Measurements from ENCODE around the gene SPATA16.
"Not testable (repeated sequence)": the region's sequence is repeated elsewhere in the genome, so short reads cannot be mapped to it uniquely, and the experiment has no call there.

Gene SPATA16

GRCh38 chr3:173140986-173141385 lies at the start of gene SPATA16:
SPATA16 (minus strand) TSS chr3:173141235; CDS start chr3:173117731, 23,504 bp downstream.
- no peak for DNase-seq (ENCODE audit: low read depth in 1 of 2, low spot score in 1 of 2)

DNA sequence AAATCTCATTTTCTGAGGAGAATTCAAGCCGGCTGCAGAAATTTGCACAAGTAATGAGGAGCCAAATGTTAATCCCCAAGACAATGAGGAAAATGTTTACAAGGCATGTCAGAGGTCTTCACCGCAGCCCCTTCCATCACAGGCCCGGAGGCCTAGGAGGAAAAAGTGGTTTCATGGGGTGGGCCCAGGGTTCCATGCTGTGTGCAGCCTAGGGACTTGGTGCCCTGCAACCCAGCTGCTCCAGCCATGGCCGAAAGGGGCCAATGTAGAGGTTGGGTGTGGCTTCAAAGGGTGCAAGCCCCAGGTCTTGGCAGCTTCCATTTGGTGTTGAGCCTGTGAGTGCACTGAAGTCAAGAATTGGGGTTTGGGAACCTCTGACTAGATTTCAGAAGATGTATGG lies 42.0 kb upstream of the SPATA16 start:
- not testable (repeated sequence) for DNase-seq (ENCODE audit: low read depth in 1 of 2, low spot score in 1 of 2)

DNA sequence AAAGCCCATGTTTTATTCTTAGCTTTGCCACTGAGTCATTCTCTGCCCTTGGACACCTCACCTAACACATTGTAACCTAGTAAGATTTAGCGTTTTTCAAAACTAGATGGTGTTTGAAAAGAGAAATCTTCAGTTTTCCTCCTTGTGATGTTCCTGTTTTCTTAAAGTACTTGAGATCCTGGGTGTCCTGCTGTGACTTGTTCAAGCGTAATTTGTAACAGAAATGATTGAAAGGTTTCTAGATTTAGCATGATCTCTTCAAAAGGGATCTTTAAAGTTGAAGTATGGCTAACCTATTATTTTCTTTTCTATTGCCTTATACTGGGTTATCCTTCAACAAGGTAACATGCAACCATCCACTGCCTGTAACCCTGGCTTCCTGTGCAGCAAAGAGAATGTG lies 32.6 kb upstream of the SPATA16 start:
- DNase-seq (ENCODE audit: low read depth in 1 of 2, low spot score in 1 of 2) = no peak

DNA sequence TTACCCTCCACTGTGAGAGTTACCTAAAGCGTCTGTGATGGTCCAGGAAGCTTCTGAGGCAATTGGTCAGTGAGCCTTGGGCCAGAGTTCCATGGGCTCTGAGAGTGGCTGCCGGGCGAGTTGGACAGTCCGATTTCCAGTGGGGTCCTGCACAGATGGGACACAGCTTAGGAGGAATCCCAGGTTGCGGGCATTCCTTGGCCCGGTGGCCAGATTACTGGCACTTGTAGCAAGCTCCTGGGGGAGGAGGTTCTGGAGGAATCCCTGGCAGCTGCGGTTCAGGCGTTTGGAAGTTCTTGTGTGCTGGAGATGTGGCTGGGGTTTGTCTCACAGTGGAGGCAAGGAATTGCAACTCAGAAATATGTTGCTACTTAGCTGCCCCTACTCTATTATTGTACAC lies 18.1 kb upstream of the SPATA16 start:
- not testable (repeated sequence) for DNase-seq (ENCODE audit: low read depth in 1 of 2, low spot score in 1 of 2)

DNA sequence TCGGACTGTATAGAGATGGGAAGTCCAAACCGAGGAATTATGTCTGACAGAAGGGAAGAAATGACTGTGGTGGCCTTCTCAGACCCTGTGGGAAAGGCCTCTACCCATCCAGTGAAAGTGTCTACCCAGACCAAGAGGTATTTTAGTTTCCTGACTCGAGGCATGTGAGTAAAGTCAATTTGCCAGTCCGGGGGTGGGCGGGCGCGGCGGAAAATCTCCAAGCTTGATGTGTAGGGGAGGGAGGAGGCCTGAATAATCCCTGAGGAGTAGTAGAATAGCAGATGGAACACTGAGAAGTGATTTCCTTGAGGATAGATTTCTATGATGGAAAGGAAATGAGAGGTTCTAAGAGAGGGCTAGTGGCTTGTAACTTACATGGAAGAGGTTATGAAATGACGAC lies 15.5 kb upstream of the SPATA16 start:
- DNase-seq (ENCODE audit: low read depth in 1 of 2, low spot score in 1 of 2) = not testable (repeated sequence)

GRCh38 chr3:173153631-173154030 lies 12.6 kb upstream of the SPATA16 start:
- DNase-seq (ENCODE audit: low read depth in 1 of 2, low spot score in 1 of 2) = no peak

DNA sequence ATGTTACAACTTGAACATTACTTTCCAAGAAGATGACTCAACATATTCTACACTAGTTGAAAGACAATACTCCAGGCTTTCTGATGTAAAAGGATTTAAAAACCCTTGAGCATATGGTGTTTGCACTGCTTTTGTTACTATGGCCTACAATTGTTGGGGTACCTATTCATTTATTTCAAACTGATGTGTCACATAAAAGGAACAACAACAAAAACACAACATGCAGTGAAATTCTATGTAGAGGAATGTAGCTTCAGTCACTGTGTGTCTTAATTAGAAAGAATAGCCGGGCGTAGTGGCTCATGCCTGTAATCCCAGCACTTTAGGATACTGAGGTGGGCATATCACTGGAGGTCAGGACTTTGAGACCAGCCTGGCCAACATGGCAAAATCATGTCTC lies 1.6 kb downstream of the SPATA16 start:
- DNase-seq (ENCODE audit: low read depth in 1 of 2, low spot score in 1 of 2) = no peak

GRCh38 chr3:173138026-173138425 lies 3.0 kb downstream of the SPATA16 start:
- DNase-seq (ENCODE audit: low read depth in 1 of 2, low spot score in 1 of 2) = no peak

DNA sequence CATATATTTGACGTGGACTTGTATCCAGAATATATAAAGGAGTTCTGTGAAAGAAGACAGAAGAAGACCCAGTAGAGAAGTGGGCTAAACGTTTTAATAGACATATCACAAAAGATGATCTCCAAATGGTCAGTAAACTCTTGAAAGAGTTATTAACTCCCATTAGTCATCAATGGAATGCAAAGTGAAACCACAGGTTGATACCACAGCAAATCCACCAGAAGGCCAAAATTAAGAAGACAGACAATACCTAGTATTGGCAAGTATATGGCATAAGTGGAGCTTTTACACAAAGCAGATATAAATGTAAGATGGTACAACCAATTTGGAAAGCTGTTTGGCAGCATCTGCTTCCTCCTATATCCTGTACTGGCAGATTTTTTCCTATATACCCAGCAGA lies 6.0 kb downstream of the SPATA16 start:
- DNase-seq (ENCODE audit: low read depth in 1 of 2, low spot score in 1 of 2) = no peak

DNA sequence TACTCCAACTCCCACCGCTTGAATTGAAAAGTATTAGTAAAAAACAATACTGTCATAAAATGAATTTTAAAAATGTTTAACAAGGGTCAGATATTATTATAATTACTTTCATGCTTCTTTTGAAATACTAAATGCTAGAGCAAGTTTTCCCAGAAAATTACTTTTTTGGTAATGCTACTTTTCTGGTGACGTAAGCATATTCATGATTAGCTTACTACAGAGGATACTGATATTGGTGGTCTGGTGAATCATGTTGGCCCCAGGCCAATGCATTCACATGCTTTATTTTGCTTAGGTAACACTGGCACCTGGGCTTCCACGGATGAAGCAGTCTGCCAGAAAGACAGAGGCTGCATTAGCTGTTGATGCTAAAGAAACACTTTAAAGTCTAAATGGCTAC lies 12.4 kb downstream of the SPATA16 start:
- DNase-seq (ENCODE audit: low read depth in 1 of 2, low spot score in 1 of 2) = no peak

DNA sequence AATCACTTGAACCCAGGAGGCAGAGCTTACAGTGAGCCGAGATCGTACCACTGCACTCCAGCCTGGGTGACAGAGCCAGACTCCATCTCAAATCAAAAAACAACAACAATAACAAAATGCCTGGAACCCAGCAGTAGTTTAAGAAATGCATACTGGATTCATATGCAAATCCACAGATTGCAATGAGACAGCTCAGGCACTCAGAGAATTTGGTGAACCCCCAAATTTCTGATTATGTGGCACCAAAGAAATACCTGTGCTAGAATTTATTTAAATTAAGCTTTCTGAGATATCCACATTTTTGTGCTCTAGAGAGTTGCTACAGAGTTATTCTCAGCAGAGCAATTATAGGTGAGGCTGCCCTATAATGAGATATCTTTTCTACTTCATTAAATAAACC lies 29.7 kb downstream of the SPATA16 start:
- DNase-seq (ENCODE audit: low read depth in 1 of 2, low spot score in 1 of 2) = no peak

- no peak for DNase-seq (ENCODE audit: low read depth in 1 of 2, low spot score in 1 of 2)
Measured at GRCh38 chr3:173109143-173109542, 31.9 kb downstream of the SPATA16 start.

DNA sequence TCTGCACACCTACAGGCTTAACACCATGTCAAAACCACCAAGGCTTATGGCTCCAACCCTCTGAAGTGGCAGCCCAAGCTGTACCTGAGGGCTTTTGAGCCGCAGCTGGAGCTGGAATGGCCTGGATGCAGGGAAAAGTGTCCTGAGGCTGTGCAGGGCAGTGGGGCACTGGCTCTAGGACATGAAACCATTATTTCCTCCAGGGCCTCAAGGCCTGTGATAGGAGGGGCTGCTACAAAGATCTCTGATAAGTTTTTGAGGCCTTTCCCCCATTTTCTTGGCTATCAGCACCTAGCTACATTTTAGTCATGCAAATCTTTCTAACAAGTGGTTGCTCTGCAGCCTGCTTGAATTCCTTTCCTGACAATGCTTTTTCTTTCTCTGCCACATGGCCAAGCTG lies 37.6 kb downstream of the SPATA16 start:
- no peak for DNase-seq (ENCODE audit: low read depth in 1 of 2, low spot score in 1 of 2)

DNA sequence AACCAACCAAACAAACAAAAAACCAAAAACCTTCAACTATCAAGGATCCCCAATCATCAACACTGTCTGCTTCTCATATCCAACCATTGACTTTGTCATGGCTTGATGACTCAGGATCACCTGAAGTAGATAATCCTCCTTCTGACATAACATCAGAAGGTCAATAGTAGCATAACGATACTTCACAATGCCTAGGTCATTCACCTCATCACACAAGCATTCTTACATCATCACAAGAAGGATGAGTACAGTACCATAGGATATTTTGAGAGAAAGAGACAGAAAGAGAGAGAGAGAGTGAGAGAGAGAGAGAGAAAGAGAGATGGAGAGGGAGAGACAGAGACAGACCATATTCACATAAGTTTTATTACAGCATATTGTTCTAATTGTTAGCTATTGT lies 42.1 kb downstream of the SPATA16 start:
- DNase-seq (ENCODE audit: low read depth in 1 of 2, low spot score in 1 of 2) = no peak

DNA sequence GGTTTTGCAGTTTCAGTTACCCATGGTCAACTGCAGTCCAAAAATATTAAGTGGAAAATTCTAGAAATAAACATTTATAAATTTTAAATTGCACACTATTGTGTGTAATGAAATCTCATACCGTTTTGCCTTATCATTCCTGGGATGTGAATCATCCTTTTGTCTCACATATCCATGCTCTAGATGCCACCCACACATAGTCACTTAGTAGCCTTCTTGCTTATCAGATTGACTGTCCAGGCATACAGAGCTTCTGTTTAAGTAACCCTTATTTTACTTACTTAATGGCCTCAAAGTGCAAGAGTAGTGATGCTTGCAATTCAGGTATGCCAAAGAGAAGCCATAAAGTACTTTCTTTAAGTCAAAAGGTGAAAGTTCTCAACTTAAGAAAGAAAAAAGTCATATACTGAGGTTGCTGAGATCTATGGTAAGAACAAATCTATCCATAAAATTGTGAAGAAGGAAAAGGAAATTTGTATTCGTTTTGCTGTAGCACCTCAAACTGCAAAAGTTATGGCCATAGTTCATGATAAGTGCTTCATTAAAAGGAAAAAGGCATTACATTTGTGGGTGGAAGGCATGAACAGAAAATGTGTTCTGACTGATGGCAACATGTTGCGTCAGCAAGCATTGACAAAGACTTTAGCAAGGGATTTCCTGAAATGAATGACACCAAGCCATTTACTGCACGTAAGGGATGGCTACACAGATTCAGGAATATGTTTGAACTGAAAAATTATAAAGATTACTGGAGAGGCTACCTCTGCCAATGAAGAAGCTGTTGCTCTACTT lies 43.8 kb downstream of the SPATA16 start:
- DNase-seq (ENCODE audit: low read depth in 1 of 2, low spot score in 1 of 2) = no peak

- no peak for DNase-seq (ENCODE audit: low read depth in 1 of 2, low spot score in 1 of 2)
Measured at GRCh38 chr3:173096140-173096539, 44.9 kb downstream of the SPATA16 start.

DNA sequence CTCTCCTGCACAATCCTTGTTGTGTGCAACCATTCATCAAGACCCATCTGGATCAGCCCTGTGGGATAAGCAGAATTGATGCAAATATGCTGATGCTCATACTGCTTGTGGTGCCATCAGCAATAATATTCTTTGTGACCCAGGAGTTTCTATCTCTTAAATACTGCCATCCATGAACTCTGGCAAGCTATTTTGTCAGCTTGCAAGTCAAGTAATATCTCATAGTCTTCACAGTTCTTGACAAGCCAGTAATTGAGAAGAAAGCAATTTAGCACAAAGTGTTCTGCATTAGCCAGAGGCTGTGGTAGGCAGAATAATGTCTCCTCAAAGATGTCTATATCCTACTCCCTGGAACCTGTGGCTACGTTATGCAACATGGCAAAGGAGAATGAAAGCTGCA lies 49.0 kb downstream of the SPATA16 start:
- DNase-seq (ENCODE audit: low read depth in 1 of 2, low spot score in 1 of 2) = no peak

GRCh38 chr3:173090492-173090891 lies 50.5 kb downstream of the SPATA16 start:
- DNase-seq (ENCODE audit: low read depth in 1 of 2, low spot score in 1 of 2) = no peak

DNA sequence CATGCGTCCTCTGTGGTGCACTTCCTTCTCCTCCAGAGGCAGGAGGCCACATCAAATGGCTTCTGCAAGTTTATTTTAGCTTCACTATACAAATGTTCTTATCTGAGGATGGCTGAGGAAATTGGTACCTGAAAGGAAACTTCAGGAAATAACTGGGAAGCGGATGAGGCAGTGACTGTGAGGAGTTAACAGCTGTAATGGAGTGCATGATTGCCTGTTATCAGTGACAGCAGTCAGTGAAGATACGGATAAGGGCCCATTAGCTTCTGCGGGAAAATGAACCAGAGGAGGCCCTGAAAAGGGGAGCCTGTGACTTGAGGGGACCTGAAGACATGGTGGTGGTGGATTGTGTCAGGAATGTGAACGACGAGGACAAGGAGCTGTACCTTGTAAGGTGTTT lies 51.8 kb downstream of the SPATA16 start:
- no peak for DNase-seq (ENCODE audit: low read depth in 1 of 2, low spot score in 1 of 2)

DNA sequence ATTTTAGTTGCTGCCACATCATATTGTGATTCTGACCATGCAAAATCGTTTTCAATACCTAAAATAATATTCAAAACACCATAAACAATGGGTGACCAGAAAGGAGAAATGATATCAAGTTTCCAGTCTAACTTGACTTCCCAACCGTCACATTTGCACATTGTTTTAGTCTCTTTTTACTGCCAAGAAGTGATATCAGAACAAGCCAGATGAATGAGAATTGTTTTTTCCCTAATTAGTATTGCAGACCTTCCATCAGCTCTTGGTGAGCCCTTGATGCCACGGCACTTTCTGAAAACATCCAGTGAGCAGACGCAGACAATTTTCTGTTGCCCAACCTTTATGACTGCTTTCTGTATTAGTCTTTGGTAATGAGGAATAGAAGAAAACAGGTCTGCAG lies 62.5 kb downstream of the SPATA16 start:
- no peak for DNase-seq (ENCODE audit: low read depth in 1 of 2, low spot score in 1 of 2)

DNA sequence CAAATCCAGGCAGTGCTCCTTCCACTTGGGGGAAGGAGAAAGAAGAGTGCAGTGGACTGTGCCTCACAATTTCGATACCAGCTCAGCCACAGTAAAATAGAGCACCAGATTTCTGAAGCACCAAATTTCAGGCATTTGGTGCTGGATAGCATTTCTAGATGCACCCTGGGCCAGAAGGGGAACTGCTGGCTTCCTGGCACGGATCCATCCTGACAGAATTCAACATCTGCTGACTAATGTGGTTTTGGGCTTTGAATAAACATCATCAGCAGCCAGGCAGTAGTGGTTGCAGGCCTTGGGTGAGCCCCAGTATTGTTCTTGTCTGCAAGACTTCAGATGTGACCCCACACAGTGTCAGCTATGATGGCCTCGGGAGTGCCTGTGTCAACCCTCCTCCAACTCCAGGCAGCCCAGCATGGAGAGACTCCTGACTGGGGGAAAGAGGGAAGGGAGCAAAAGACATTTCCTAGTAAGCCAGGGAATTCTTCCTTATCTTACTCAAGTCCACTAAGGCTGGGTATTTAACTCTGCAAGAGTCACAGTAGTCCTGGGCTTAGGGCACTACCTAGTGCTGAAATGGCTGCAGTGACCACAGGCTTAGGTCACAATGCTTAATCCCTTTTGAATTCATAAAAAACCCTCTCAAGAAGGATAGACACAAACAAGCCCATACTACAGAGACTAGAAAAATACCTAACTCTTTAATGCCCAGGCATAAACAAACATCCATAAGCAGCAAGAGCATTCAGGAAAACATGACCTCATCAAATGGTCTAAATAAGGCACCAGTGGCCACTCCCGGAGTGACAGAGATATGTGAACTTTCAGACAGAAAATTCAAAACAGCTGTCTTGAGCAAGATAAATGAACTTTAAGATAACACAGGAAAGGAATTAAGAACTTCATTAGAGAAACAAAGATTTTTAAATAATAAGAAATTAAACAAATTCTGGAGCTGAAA lies 74.7 kb downstream of the SPATA16 start:
- no peak for DNase-seq (ENCODE audit: low read depth in 1 of 2, low spot score in 1 of 2)

- DNase-seq (ENCODE audit: low read depth in 1 of 2, low spot score in 1 of 2) = no peak
Measured at GRCh38 chr3:173065543-173065981, 75.5 kb downstream of the SPATA16 start.

Measured in activated T-helper 1 cell treated with anti-CD3 and anti-CD28 coated beads, Interleukin-2, amount 50 U/mL, for 16 hours (primary cell).